Loucy (cell line): ENCODE results near the gene CENPP.

Source experiments
- EZH2phosphoT487 ChIP-seq: fragments of 200-600 bp; IDR thresholded peaks from 2 replicates; pipeline ENCODE4 v1.6.1; 2018; ENCODE audit warnings: antibody characterized with exemption, mild to moderate bottlenecking, moderate library complexity, borderline replicate concordance
- TF ChIP-seq, protein P1 (sequence below): fragments of 200-600 bp; sonication (generic); conservative IDR thresholded peaks from 2 replicates; pipeline ENCODE4 v1.5.1; 2014; ENCODE audit warnings: mild to moderate bottlenecking, antibody characterized with exemption, low read length

DNA sequence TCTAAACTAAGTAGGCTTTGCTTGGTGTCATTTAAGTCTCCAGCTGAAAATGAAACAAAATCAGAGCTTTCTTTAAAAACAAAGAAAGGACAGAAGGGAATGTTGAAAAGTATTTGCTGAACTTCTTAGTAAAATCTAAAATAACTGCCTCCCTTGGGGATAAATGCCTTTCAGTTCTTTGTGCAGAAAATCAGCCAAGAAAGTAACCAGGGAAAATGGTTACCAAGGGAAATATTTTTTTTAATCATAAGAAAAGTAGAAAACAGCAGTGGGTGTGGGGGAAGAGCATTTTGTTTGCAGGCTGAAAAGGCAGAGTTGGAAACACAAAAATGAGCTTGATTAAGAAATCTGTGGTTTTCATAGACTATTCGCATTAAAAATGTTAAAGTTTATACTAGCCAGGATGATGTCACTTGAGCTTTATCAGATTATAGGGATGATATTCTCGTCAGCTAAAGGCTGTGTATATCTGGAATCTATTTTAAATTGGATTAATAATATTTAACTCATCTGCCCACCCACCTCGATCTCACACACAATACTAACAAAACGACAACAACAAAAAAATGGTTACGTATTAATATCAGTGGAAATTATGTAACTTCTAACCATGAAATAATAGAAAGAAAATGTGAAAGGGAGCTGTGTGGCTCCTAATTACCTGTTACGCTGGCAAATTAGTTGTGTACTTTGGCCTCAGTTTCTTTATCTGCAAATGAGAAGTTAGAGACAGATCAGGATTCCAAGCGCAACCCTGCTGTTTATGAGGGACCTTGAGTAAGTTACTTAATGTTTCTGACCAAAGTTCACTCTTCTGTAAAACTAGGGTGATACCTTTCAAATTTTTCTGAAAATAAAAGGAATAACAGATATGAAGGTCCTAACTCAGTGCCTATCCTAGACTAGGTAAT is 210.4 kb downstream of the CENPP start, which contains the start of gene ECM2:
- TF ChIP-seq, protein P1, sequence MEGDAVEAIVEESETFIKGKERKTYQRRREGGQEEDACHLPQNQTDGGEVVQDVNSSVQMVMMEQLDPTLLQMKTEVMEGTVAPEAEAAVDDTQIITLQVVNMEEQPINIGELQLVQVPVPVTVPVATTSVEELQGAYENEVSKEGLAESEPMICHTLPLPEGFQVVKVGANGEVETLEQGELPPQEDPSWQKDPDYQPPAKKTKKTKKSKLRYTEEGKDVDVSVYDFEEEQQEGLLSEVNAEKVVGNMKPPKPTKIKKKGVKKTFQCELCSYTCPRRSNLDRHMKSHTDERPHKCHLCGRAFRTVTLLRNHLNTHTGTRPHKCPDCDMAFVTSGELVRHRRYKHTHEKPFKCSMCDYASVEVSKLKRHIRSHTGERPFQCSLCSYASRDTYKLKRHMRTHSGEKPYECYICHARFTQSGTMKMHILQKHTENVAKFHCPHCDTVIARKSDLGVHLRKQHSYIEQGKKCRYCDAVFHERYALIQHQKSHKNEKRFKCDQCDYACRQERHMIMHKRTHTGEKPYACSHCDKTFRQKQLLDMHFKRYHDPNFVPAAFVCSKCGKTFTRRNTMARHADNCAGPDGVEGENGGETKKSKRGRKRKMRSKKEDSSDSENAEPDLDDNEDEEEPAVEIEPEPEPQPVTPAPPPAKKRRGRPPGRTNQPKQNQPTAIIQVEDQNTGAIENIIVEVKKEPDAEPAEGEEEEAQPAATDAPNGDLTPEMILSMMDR = no peak
- no peak for TF ChIP-seq EZH2phosphoT487
